A549 (cell line): Measurements from ENCODE around the gene LMNA. TPM values are rescaled to one million over a fixed set of nuclear protein-coding genes. Genes with fewer than 3 reads are reported as not detected.

ENCODE experiments used
- CBX2 ChIP-seq: fragments of 200-600 bp; sonication (generic); IDR thresholded peaks from 2 replicates; pipeline ENCODE4 v1.6.1; 2016; ENCODE audit warnings: low read depth, mild to moderate bottlenecking, borderline replicate concordance
- CHD4 ChIP-seq: fragments of 200-600 bp; sonication (generic); IDR thresholded peaks from 2 replicates; pipeline ENCODE4 v1.6.1; 2016; ENCODE audit warnings: antibody characterized with exemption, mild to moderate bottlenecking, borderline replicate concordance
- EHMT2 ChIP-seq: fragments of 200-600 bp; sonication (generic); IDR thresholded peaks from 2 replicates; pipeline ENCODE4 v1.6.1; 2016; ENCODE audit warnings: antibody characterized with exemption, low read depth, mild to moderate bottlenecking, moderate library complexity
- EP300 ChIP-seq, 2 experiments: fragments of >200 bp; sonication (Bioruptor Twin); formaldehyde crosslinking; IDR thresholded peaks; 2 replicates in 1 of 2; 3 replicates in 1 of 2; pipeline ENCODE4 v1.6.1; 2016 to 2017
- ESRRA ChIP-seq: fragments of 150-350 bp; IDR thresholded peaks from 2 replicates; pipeline ENCODE4 v1.6.1; 2014; ENCODE audit warnings: mild to moderate bottlenecking, low read length, borderline replicate concordance
- FOSB ChIP-seq: fragments of 250-450 bp; sonication (Bioruptor Pico); IDR thresholded peaks from 2 replicates; pipeline ENCODE4 v1.5.0; 2020; ENCODE audit warnings: mild to moderate bottlenecking, moderate library complexity
- FOXS1 ChIP-seq: fragments of 250-450 bp; sonication (Bioruptor Pico); IDR thresholded peaks from 2 replicates; pipeline ENCODE4 v1.5.0; 2020; ENCODE audit warnings: mild to moderate bottlenecking, moderate library complexity
- HDAC2 ChIP-seq: fragments of 200-600 bp; sonication (generic); IDR thresholded peaks from 2 replicates; pipeline ENCODE4 v1.6.1; 2016
- HEYL ChIP-seq: fragments of 250-450 bp; sonication (Bioruptor Pico); IDR thresholded peaks from 2 replicates; pipeline ENCODE4 v1.8.0; 2021; ENCODE audit warnings: mild to moderate bottlenecking, moderate library complexity
- HOXA7 ChIP-seq: fragments of 250-450 bp; sonication (Bioruptor Pico); IDR thresholded peaks from 2 replicates; pipeline ENCODE4 v1.5.0; 2020; ENCODE audit warnings: mild to moderate bottlenecking, moderate library complexity
- HOXB13 ChIP-seq: fragments of 250-450 bp; sonication (Bioruptor Pico); IDR thresholded peaks from 2 replicates; pipeline ENCODE4 v1.5.0; 2020; ENCODE audit warnings: low read depth, mild to moderate bottlenecking, moderate library complexity
- JUN ChIP-seq, 2 experiments: fragments of >200 bp; sonication (Bioruptor Twin); formaldehyde crosslinking; IDR thresholded peaks; 2 replicates in 1 of 2; 3 replicates in 1 of 2; pipeline ENCODE4 v1.6.1; 2016 to 2017
- JUNB ChIP-seq: fragments of >200 bp; sonication (Bioruptor Twin); formaldehyde crosslinking; IDR thresholded peaks from 2 replicates; pipeline ENCODE4 v1.6.1; 2016
- KDM5A ChIP-seq: fragments of 200-600 bp; sonication (generic); IDR thresholded peaks from 2 replicates; pipeline ENCODE4 v1.6.1; 2016; ENCODE audit warnings: antibody characterized with exemption, mild to moderate bottlenecking
- MYC ChIP-seq: IDR thresholded peaks from 2 replicates; pipeline ENCODE4 v1.6.1; 2012; ENCODE audit warnings: mild to moderate bottlenecking, inconsistent platforms, low read length, improper control_type of control experiment, borderline replicate concordance
- NFE2L2 ChIP-seq: fragments of 150-350 bp; conservative IDR thresholded peaks from 2 replicates; pipeline ENCODE4 v1.6.1; 2014; ENCODE audit warnings: low read length
- PHF8 ChIP-seq: fragments of 200-600 bp; sonication (generic); IDR thresholded peaks from 2 replicates; pipeline ENCODE4 v1.6.1; 2016; ENCODE audit warnings: low read depth, mild to moderate bottlenecking, antibody characterized with exemption, moderate library complexity, borderline replicate concordance
- POLR2AphosphoS2 ChIP-seq: conservative IDR thresholded peaks from 2 replicates; pipeline ENCODE4 v1.6.1; 2012; ENCODE audit warnings: low read length, improper control_type of control experiment, inconsistent platforms
- RARB ChIP-seq: fragments of 250-450 bp; sonication (Bioruptor Pico); IDR thresholded peaks from 2 replicates; pipeline ENCODE4 v1.8.0; 2021; ENCODE audit warnings: mild to moderate bottlenecking, moderate library complexity
- RCOR1 ChIP-seq: fragments of 150-350 bp; IDR thresholded peaks from 2 replicates; pipeline ENCODE4 v1.6.1; 2014; ENCODE audit warnings: antibody characterized with exemption, low read length, low read depth
- RFX5 ChIP-seq: fragments of 450-650 bp; IDR thresholded peaks from 2 replicates; pipeline ENCODE4 v1.7.1; 2014; ENCODE audit warnings: antibody characterized with exemption, mild to moderate bottlenecking, moderate library complexity
- SREBF2 ChIP-seq: fragments of 450-650 bp; IDR thresholded peaks from 2 replicates; pipeline ENCODE4 v1.6.1; 2014; ENCODE audit warnings: mild to moderate bottlenecking, moderate library complexity
- TP53 ChIP-seq: fragments of 250-450 bp; sonication (Bioruptor Pico); IDR thresholded peaks from 2 replicates; pipeline ENCODE4 v1.5.0; 2021; ENCODE audit warnings: mild to moderate bottlenecking, moderate library complexity
- ZC3H11A ChIP-seq: fragments of 450-650 bp; IDR thresholded peaks from 2 replicates; pipeline ENCODE4 v1.6.1; 2014; ENCODE audit warnings: antibody characterized with exemption, mild to moderate bottlenecking
- ZFP36 ChIP-seq: fragments of 450-650 bp; IDR thresholded peaks from 2 replicates; pipeline ENCODE4 v1.6.1; 2014; ENCODE audit warnings: borderline replicate concordance; ENCODE audit not compliant: partially characterized antibody
- ZNF302 ChIP-seq: fragments of 250-450 bp; sonication (Bioruptor Pico); IDR thresholded peaks from 2 replicates; pipeline ENCODE4 v1.9.0; 2021; ENCODE audit warnings: inconsistent platforms, mild to moderate bottlenecking, moderate library complexity
- polyA plus RNA-seq, 4 experiments: library from polyadenylated mRNA; depleted of rRNA in 3 of 4; stranded (reverse); fragments of >200 nt; fragmentation: RNase III in 1 of 4; extraction: RNeasy Plus Mini Kit Qiagen cat#74134 plus additional on column Dnase treatment in 1 of 4; gene quantifications; 2 replicates in 3 of 4; 3 replicates in 1 of 4; pipeline ENCODE4 v1.2.3, GENCODE V29; 2011 to 2017
- TF ChIP-seq, protein P1 (sequence below): fragments of >200 bp; sonication (Bioruptor Twin); formaldehyde crosslinking; IDR thresholded peaks from 2 replicates; pipeline ENCODE4 v1.6.1; 2016
- TF ChIP-seq, protein P2 (sequence below): IDR thresholded peaks from 2 replicates; pipeline ENCODE4 v1.6.1; 2012
- TF ChIP-seq, protein P3 (sequence below): fragments of 250-450 bp; sonication (Bioruptor Pico); IDR thresholded peaks from 2 replicates; pipeline ENCODE4 v1.5.0; 2020; ENCODE audit warnings: low read depth, mild to moderate bottlenecking, moderate library complexity
- TF ChIP-seq, protein P4 (sequence below): fragments of >200 bp; sonication (Bioruptor Twin); formaldehyde crosslinking; IDR thresholded peaks from 3 replicates; pipeline ENCODE4 v1.5.1; 2016
- TF ChIP-seq, protein P5 (sequence below): fragments of >200 bp; sonication (Bioruptor Twin); formaldehyde crosslinking; IDR thresholded peaks from 3 replicates; pipeline ENCODE4 v1.6.1; 2016
- TF ChIP-seq, protein P6 (sequence below): fragments of 250-450 bp; sonication (Bioruptor Pico); IDR thresholded peaks from 2 replicates; pipeline ENCODE4 v1.5.0; 2021; ENCODE audit warnings: mild to moderate bottlenecking, moderate library complexity, borderline replicate concordance

The LMNA gene
- polyA plus RNA-seq, 2 of the 4 experiments (the other 2 are of a cell fraction) = 214 to 286 TPM

DNA sequence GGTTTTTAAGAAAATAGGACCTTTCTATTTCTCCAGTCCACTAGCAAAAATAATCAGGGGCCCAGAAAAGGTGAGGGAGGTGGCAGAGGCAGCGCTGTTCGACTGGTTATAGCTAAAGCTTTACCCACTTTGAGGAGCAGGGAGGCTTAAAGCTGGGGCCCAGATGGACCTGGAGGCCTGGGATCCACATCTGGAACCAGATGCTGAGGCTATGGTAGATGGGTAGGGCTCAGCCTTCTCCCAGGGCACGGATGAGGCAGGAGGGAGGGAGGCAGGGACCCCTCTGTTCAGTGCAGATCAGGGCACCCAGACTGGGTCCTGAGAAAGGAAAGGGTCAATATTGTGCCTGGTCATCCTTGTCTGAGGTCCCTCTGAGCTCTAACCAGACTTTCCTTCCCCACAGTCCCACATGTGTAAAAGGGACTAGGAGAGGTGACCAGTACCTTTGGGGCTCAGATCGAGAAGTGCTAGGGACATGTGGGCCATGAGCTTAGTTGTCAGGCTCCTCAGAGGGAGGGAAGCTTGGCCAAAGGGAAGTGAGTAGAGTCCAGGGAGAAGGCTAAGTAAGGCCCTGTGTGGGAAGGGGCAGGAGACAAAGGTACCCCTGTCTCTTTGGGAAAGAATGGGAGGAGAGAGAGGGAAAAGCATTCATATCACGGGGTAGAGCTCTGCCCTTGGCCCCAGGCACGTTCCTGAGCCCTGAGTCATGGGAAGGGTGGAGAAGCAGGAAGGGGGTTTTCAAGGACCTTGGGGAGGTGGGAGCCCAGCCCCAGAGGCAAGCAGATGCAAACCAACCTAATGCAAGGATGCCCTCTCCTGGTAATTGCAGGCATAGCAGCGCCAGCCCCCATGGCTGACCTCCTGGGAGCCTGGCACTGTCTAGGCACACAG is 15.4 kb downstream of the LMNA start (continued):
- TF ChIP-seq, protein P1, sequence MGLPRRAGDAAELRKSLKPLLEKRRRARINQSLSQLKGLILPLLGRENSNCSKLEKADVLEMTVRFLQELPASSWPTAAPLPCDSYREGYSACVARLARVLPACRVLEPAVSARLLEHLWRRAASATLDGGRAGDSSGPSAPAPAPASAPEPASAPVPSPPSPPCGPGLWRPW = no peak
- peak; percentile 17; the same call in 1 of the 2 replicates for TF ChIP-seq TP53 (CRISPR knock-in tag)
- TF ChIP-seq, protein P2, sequence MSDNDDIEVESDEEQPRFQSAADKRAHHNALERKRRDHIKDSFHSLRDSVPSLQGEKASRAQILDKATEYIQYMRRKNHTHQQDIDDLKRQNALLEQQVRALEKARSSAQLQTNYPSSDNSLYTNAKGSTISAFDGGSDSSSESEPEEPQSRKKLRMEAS = peak; percentile 91
- TF ChIP-seq KDM5A = no peak
- TF ChIP-seq, protein P3, sequence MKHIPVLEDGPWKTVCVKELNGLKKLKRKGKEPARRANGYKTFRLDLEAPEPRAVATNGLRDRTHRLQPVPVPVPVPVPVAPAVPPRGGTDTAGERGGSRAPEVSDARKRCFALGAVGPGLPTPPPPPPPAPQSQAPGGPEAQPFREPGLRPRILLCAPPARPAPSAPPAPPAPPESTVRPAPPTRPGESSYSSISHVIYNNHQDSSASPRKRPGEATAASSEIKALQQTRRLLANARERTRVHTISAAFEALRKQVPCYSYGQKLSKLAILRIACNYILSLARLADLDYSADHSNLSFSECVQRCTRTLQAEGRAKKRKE (CRISPR knock-in tag) = no peak
- no peak for TF ChIP-seq NFE2L2
- no peak for TF ChIP-seq MYC
- TF ChIP-seq HDAC2 = no peak
- TF ChIP-seq HOXA7 = no peak; the same call in 1 of the 2 replicates
- TF ChIP-seq, protein P4, sequence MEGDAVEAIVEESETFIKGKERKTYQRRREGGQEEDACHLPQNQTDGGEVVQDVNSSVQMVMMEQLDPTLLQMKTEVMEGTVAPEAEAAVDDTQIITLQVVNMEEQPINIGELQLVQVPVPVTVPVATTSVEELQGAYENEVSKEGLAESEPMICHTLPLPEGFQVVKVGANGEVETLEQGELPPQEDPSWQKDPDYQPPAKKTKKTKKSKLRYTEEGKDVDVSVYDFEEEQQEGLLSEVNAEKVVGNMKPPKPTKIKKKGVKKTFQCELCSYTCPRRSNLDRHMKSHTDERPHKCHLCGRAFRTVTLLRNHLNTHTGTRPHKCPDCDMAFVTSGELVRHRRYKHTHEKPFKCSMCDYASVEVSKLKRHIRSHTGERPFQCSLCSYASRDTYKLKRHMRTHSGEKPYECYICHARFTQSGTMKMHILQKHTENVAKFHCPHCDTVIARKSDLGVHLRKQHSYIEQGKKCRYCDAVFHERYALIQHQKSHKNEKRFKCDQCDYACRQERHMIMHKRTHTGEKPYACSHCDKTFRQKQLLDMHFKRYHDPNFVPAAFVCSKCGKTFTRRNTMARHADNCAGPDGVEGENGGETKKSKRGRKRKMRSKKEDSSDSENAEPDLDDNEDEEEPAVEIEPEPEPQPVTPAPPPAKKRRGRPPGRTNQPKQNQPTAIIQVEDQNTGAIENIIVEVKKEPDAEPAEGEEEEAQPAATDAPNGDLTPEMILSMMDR = peak; percentile 96
- no peak for TF ChIP-seq ZFP36
- TF ChIP-seq RCOR1 = no peak
- no peak for TF ChIP-seq ZNF302
- no peak for TF ChIP-seq PHF8
- TF ChIP-seq SREBF2 = no peak
- no peak for TF ChIP-seq CBX2
- TF ChIP-seq JUNB = peak; percentile 68
- TF ChIP-seq POLR2AphosphoS2 = 0 out of 2 replicates have a peak, but pooled peaks have one; percentile 52
- no peak for TF ChIP-seq HEYL (CRISPR knock-in tag)
- TF ChIP-seq, protein P5, sequence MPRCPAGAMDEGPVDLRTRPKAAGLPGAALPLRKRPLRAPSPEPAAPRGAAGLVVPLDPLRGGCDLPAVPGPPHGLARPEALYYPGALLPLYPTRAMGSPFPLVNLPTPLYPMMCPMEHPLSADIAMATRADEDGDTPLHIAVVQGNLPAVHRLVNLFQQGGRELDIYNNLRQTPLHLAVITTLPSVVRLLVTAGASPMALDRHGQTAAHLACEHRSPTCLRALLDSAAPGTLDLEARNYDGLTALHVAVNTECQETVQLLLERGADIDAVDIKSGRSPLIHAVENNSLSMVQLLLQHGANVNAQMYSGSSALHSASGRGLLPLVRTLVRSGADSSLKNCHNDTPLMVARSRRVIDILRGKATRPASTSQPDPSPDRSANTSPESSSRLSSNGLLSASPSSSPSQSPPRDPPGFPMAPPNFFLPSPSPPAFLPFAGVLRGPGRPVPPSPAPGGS = no peak
- no peak for TF ChIP-seq ZC3H11A
- TF ChIP-seq ESRRA = peak; percentile 77
- TF ChIP-seq JUN (IDR thresholded peaks at IDR 0.05) = peak; percentile 50 to 74; a peak in 3 of 5 replicates
- TF ChIP-seq FOXS1 (CRISPR knock-in tag) = no peak
- no peak for TF ChIP-seq HOXB13 (CRISPR knock-in tag)
- TF ChIP-seq, protein P6, sequence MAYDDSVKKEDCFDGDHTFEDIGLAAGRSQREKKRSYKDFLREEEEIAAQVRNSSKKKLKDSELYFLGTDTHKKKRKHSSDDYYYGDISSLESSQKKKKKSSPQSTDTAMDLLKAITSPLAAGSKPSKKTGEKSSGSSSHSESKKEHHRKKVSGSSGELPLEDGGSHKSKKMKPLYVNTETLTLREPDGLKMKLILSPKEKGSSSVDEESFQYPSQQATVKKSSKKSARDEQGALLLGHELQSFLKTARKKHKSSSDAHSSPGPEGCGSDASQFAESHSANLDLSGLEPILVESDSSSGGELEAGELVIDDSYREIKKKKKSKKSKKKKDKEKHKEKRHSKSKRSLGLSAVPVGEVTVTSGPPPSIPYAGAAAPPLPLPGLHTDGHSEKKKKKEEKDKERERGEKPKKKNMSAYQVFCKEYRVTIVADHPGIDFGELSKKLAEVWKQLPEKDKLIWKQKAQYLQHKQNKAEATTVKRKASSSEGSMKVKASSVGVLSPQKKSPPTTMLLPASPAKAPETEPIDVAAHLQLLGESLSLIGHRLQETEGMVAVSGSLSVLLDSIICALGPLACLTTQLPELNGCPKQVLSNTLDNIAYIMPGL (CRISPR knock-in tag) = no peak
- no peak for TF ChIP-seq EHMT2
- no peak; a peak in 1 of 5 replicates for TF ChIP-seq EP300 (IDR thresholded peaks at IDR 0.05)
- no peak for TF ChIP-seq RARB
- no peak for TF ChIP-seq CHD4
- no peak for TF ChIP-seq RFX5
- peak; percentile 75 for TF ChIP-seq FOSB
